AG09309 (cell line): ENCODE results near the gene CNGA3.

Experiments
- DNase-seq: peaks from one replicate; pipeline ENCODE4 v3.0.0-alpha.2; 2010; ENCODE audit warnings: low read depth
- H3K4me3 ChIP-seq: 2 replicates; pipeline ENCODE4 v1.5.1; 2011; ENCODE audit warnings: mild to moderate bottlenecking, low read depth, low read length, moderate library complexity; ENCODE audit not compliant: control insufficient read depth
- CTCF ChIP-seq: IDR thresholded peaks from 2 replicates; pipeline ENCODE4 v1.5.1; 2011; ENCODE audit warnings: mild to moderate bottlenecking, low read depth, low read length, inconsistent platforms; ENCODE audit not compliant: insufficient read depth, control insufficient read depth; ENCODE audit errors: missing control alignments

Gene CNGA3

GRCh38 chr2:98374958-98375570 is 28.8 kb downstream of the CNGA3 start:
- no peak for TF ChIP-seq CTCF
- DNase-seq = no peak
- H3K4me3 ChIP-seq = no peak overlapping the region

- DNase-seq = no peak
- TF ChIP-seq CTCF = no peak
- no peak overlapping the region for H3K4me3 ChIP-seq
These were observed 30.1 kb downstream of the CNGA3 start for GRCh38 chr2:98376301-98376910.

GRCh38 chr2:98376996-98377395 is 30.7 kb downstream of the CNGA3 start:
- H3K4me3 ChIP-seq = no peak overlapping the region
- DNase-seq = no peak
- no peak for TF ChIP-seq CTCF

GRCh38 chr2:98377544-98377943 is 31.3 kb downstream of the CNGA3 start:
- H3K4me3 ChIP-seq = no peak overlapping the region
- DNase-seq = no peak
- no peak for TF ChIP-seq CTCF

- H3K4me3 ChIP-seq = no peak overlapping the region
- no peak for DNase-seq
- TF ChIP-seq CTCF = no peak
These were observed 31.9 kb downstream of the CNGA3 start for GRCh38 chr2:98378196-98378595.

- DNase-seq = no peak
- no peak overlapping the region for H3K4me3 ChIP-seq
- TF ChIP-seq CTCF = no peak
These were observed 32.6 kb downstream of the CNGA3 start for GRCh38 chr2:98378901-98379300.
